ENCODE results near the gene PANX3. TPM values are rescaled to one million over a fixed set of nuclear protein-coding genes. Genes with fewer than 3 reads are reported as not detected.
A peak's percentile ranks its signal among the peaks of the same experiment; 100 is the strongest.
"Not testable (repeated sequence)": the region's sequence is repeated elsewhere in the genome, so short reads cannot be mapped to it uniquely, and the experiment has no call there.

The PANX3 gene, protein sequence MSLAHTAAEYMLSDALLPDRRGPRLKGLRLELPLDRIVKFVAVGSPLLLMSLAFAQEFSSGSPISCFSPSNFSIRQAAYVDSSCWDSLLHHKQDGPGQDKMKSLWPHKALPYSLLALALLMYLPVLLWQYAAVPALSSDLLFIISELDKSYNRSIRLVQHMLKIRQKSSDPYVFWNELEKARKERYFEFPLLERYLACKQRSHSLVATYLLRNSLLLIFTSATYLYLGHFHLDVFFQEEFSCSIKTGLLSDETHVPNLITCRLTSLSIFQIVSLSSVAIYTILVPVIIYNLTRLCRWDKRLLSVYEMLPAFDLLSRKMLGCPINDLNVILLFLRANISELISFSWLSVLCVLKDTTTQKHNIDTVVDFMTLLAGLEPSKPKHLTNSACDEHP
- polyA plus RNA-seq (ENCODE audit: insufficient read length), result not detected

GRCh38 chr11:124611064-124611463 lies at the start of gene PANX3:
Gene PANX3 (plus strand): TSS chr11:124611428. CDS start chr11:124611557, 129 bp downstream.
- no peak for DNase-seq (ENCODE audit: low read depth)

DNA sequence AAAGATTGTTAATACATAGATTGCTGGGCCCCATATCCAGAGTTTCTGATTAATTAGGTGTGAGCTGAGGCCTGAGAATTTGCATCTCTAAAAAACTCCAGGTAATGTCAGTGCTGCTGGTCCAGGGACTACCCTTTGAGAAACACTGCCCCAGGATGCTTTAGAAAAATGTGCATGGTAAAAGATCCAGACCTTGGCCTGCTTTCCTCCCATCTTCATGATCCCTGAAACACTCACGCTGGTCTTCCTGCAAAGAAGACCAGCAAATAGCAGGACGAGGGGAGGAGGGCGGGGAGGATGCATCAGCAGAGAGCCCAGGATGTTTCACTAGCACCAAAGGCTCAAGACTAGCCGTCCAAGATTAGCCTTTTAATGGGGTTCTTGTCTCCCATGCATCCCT lies 41.5 kb upstream of the PANX3 start, which contains the start of gene OR8A1:
Gene OR8A1 (plus strand): TSS at position 301 of the 400 bp plus-strand sequence. CDS start 123 bp downstream, outside the sequence.
- DNase-seq (ENCODE audit: low read depth), result no peak

DNA sequence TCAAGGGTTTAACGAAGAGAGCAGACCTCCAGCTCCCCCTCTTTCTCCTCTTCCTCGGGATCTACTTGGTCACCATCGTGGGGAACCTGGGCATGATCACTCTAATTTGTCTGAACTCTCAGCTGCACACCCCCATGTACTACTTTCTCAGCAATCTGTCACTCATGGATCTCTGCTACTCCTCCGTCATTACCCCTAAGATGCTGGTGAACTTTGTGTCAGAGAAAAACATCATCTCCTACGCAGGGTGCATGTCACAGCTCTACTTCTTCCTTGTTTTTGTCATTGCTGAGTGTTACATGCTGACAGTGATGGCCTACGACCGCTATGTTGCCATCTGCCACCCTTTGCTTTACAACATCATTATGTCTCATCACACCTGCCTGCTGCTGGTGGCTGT lies 41.1 kb upstream of the PANX3 start:
- DNase-seq (ENCODE audit: low read depth), result no peak

DNA sequence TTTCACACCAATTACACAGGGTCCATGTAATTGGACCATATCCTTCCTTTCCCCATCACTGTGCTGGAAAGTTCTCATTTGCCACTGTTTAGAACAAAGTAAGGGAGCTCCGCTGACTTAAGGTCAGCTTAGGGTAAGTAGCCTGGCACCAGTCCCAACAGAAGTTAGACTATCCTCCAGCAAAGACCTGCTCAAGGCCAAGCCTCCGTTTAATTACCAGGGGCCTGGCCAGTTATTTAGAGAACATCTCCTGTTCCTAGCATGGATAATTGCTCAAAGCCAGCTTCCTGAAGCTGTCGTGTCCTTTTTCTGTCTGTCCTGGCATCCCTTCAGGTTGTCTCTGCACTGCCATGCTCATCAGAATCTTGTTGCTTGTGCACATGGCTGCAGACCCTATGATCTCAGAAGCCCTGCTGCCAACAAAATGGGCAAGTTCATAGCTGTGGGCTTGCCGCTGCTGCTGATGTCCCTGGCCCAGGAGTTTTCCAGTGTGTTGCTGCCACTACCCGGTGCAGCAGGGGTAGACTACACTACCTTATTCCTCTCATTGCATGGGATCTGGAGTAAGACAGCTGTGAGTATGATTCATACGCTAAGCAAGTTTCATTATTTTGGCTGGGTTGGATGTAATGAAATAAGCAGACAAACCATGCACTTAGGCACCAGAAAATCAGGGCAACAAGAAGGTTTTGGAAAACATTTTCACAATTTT lies 33.4 kb upstream of the PANX3 start:
- DNase-seq (ENCODE audit: low read depth), result no peak

DNA sequence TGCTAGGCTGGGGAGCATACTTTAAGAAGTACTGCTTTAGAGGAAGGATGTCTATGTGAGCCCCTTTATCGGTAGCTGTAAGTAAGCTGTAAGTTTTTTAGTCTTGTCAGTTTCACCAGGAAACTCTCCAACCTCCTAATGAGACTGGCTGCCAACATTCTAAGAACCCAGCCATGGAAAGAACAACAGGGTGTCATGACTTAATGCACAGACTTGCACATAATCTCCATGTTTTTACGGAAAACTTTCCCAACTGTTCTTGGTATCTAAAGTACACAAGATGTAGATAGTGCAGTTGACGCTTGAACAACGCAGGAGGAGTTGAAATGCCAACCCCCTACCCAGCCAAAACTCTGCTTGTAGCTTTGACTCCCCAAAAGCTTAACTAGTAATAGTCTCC lies 32.5 kb upstream of the PANX3 start:
- no peak for DNase-seq (ENCODE audit: low read depth)

DNA sequence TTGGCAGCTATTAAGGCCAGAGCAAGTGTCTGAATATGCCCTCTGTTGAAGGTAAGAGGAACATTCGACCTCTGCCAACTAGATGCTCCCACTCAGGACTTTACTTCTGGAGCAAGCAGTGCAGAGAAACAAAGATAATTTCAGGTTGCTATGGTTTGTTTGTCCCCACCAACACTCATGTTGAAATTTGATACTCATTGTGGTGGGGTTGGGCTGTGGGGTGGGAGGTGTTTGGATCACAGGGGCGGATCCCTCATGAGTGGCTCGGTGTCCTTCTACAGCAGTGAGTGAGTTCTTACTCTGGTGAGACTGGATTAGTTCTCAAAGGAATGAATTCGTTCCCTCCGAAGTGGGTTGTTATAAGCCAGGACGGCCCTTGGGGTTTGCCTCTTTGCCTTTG lies 29.4 kb upstream of the PANX3 start:
- no peak for DNase-seq (ENCODE audit: low read depth)

GRCh38 chr11:124582565-124582964 lies 28.7 kb upstream of the PANX3 start:
- DNase-seq (ENCODE audit: low read depth), result no peak

- no peak for DNase-seq (ENCODE audit: low read depth)
Measured at GRCh38 chr11:124583781-124584180, 27.4 kb upstream of the PANX3 start.

- DNase-seq (ENCODE audit: low read depth), result no peak
Measured at GRCh38 chr11:124584681-124585372, 26.4 kb upstream of the PANX3 start.

DNA sequence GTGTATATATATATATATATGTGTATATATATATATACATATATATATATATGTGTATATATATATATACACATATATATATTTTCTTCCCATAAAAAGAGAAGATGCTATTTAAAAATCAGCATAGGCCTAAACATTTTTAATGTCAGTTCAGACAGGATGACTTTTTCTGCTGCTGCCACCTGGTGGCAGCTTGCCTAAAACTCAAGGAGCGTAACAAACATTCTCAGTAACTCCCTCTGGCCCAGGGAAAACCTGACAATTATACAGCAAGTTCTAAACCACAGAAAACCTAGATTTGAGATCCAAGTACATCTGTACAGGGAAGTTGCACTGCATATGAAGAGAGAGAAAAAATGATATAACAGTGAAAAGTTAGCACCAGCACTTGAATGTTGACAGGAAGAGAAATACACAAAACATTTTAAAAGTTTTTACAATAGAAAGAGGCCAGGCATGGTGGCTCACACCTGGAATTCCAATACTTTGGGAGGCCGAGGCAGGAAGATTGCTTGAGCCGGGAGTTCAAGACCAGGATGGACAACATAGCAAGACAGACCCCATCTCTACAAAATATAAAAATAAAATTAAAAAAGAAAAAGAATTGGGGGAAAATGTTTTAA lies 24.9 kb upstream of the PANX3 start:
- DNase-seq (ENCODE audit: low read depth), result peak; percentile 36

- DNase-seq (ENCODE audit: low read depth), result no peak
Measured at GRCh38 chr11:124591430-124591829, 19.8 kb upstream of the PANX3 start.

GRCh38 chr11:124592627-124593026 lies 18.6 kb upstream of the PANX3 start:
- no peak for DNase-seq (ENCODE audit: low read depth)

GRCh38 chr11:124595302-124595701 lies 15.9 kb upstream of the PANX3 start:
- DNase-seq (ENCODE audit: low read depth), result no peak

DNA sequence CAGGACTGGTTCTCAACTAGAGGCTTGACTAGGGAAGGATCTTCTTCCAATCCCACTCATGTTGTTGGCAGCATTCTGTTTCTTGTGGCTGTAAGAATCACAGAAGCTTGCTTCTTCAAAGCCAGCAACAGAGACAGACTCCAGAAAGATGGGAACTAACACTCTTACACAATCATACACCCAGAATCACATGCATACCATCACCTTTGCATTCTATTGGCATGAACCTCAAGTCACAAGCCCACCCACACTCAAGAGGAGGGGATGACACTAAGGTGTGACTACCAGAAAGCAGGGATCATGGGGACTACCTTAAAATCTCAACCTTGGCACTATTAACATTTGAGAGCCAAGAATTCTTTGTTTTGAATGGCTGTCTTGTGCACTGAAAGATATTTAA lies 13.6 kb upstream of the PANX3 start:
- DNase-seq (ENCODE audit: low read depth), result no peak

GRCh38 chr11:124600621-124601320 lies 10.5 kb upstream of the PANX3 start:
- DNase-seq (ENCODE audit: low read depth), result no peak

- no peak for DNase-seq (ENCODE audit: low read depth)
Measured at GRCh38 chr11:124602193-124602592, 9.0 kb upstream of the PANX3 start.

- not testable (repeated sequence) for DNase-seq (ENCODE audit: low read depth)
Measured at GRCh38 chr11:124602723-124603122, 8.5 kb upstream of the PANX3 start.

- no peak for DNase-seq (ENCODE audit: low read depth)
Measured at GRCh38 chr11:124605719-124606118, 5.5 kb upstream of the PANX3 start.

GRCh38 chr11:124608147-124608546 lies 3.1 kb upstream of the PANX3 start:
- DNase-seq (ENCODE audit: low read depth), result no peak

GRCh38 chr11:124610295-124610694 lies 933 bp upstream of the PANX3 start:
- no peak for DNase-seq (ENCODE audit: low read depth)

DNA sequence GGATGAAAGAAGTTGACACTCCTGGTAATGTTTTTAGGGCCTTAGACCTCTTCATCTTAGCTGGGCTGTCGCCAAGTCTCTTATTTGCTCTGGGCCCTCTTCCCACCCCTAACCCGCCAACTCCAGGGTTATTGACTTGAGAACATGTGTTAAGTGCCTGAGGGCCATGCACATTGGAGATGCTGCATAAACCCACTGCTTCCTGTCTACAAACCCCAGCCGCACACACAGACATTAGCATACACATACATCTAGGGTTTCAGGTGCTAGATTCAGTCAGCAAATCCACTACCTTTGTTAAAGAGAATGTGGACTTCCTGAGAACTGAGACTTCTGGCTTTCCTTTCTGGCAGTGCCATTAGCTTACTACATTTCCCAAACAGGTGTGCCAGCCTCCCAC lies 817 bp downstream of the PANX3 start:
- DNase-seq (ENCODE audit: low read depth), result no peak
